Liver (tissue), 9 donors: ENCODE results near the gene GPS2. TPM values are rescaled to one million over a fixed set of nuclear protein-coding genes. Genes with fewer than 3 reads are reported as not detected.

Source experiments
- DNase-seq: peaks from one replicate; pipeline ENCODE4 v3.0.0-alpha.2; 2017; ENCODE audit warnings: low spot score
- H3K27ac ChIP-seq, 2 donors: one replicate each; pipeline ENCODE4 v1.7.0; 2013; ENCODE audit warnings: inconsistent platforms in 2 of 2, low read length in 2 of 2, control low read depth in 1 of 2, low read depth in 1 of 2, mild to moderate bottlenecking in 1 of 2
- H3K27me3 ChIP-seq, 4 donors: one replicate each; pipeline versions ENCODE4 v1.6.1 to v1.7.0; 2013; ENCODE audit warnings: low read length in 3 of 4, inconsistent platforms in 1 of 4, mild to moderate bottlenecking in 1 of 4, moderate library complexity in 1 of 4; ENCODE audit not compliant: control insufficient read depth in 4 of 4, insufficient read depth in 4 of 4
- H3K36me3 ChIP-seq, 4 donors: one replicate each; pipeline versions ENCODE4 v1.6.1 to v1.7.0; 2013; ENCODE audit warnings: low read length in 3 of 4, mild to moderate bottlenecking in 3 of 4, low read depth in 1 of 4, moderate library complexity in 1 of 4; ENCODE audit not compliant: control insufficient read depth in 4 of 4, insufficient read depth in 3 of 4
- H3K4me1 ChIP-seq, 4 donors: one replicate each; pipeline versions ENCODE4 v1.6.1 to v1.7.0; 2013; ENCODE audit warnings: low read length in 3 of 4, mild to moderate bottlenecking in 3 of 4, moderate library complexity in 1 of 4; ENCODE audit not compliant: control insufficient read depth in 4 of 4, insufficient read depth in 4 of 4
- H3K4me3 ChIP-seq, 3 donors: one replicate each; pipeline versions ENCODE4 v1.6.1 to v1.7.0; 2013; ENCODE audit warnings: low read length in 3 of 3, control low read depth in 1 of 3, low read depth in 1 of 3, mild to moderate bottlenecking in 1 of 3
- H3K9ac ChIP-seq, 2 donors: one replicate each; pipeline ENCODE4 v1.7.0; 2013; ENCODE audit warnings: low read length in 2 of 2, mild to moderate bottlenecking in 2 of 2, moderate library complexity in 2 of 2, control low read depth in 1 of 2, low read depth in 1 of 2
- H3K9me3 ChIP-seq, 4 donors: one replicate each; pipeline versions ENCODE4 v1.6.1 to v1.7.0; 2013; ENCODE audit warnings: low read length in 3 of 4; ENCODE audit not compliant: control insufficient read depth in 4 of 4
- EGR1 ChIP-seq, 2 donors: IDR thresholded peaks; 2 replicates each; pipeline ENCODE4 v1.6.1; 2016 to 2018; ENCODE audit warnings: antibody characterized with exemption in 2 of 2, low read depth in 2 of 2
- FOXA1 ChIP-seq: IDR thresholded peaks from 2 replicates; pipeline ENCODE4 v1.6.1; 2016; ENCODE audit warnings: antibody characterized with exemption
- FOXA2 ChIP-seq: IDR thresholded peaks from 2 replicates; pipeline ENCODE4 v1.6.1; 2016; ENCODE audit warnings: antibody characterized with exemption
- GABPA ChIP-seq, 2 donors: IDR thresholded peaks in 1 of 2; conservative IDR thresholded peaks in 1 of 2; 2 replicates each; pipeline ENCODE4 v1.6.1; 2016; ENCODE audit warnings: antibody characterized with exemption in 2 of 2, mild to moderate bottlenecking in 1 of 2, moderate library complexity in 1 of 2
- HNF4G ChIP-seq: IDR thresholded peaks from 2 replicates; pipeline ENCODE4 v1.6.1; 2016; ENCODE audit warnings: antibody characterized with exemption
- JUND ChIP-seq, 2 donors: IDR thresholded peaks; 2 replicates each; pipeline ENCODE4 v1.6.1; 2016; ENCODE audit warnings: antibody characterized with exemption in 2 of 2
- NR2F2 ChIP-seq: IDR thresholded peaks from 2 replicates; pipeline ENCODE4 v1.6.1; 2016; ENCODE audit warnings: antibody characterized with exemption
- RAD21 ChIP-seq, 2 donors: IDR thresholded peaks; 2 replicates each; pipeline ENCODE4 v1.6.1; 2016; ENCODE audit warnings: antibody characterized with exemption in 2 of 2, mild to moderate bottlenecking in 2 of 2
- RXRA ChIP-seq, 2 donors: IDR thresholded peaks; 2 replicates each; pipeline ENCODE4 v1.6.1; 2017 to 2018; ENCODE audit warnings: antibody characterized with exemption in 2 of 2, mild to moderate bottlenecking in 1 of 2
- SP1 ChIP-seq: IDR thresholded peaks from 2 replicates; pipeline ENCODE4 v1.6.1; 2018; ENCODE audit warnings: antibody characterized with exemption, mild to moderate bottlenecking
- TAF1 ChIP-seq: conservative IDR thresholded peaks from 2 replicates; pipeline ENCODE4 v1.6.1; 2016; ENCODE audit warnings: antibody characterized with exemption, mild to moderate bottlenecking
- YY1 ChIP-seq: IDR thresholded peaks from 2 replicates; pipeline ENCODE4 v1.6.1; 2016; ENCODE audit warnings: antibody characterized with exemption, mild to moderate bottlenecking
- ZBTB33 ChIP-seq: IDR thresholded peaks from 2 replicates; pipeline ENCODE4 v1.6.1; 2016; ENCODE audit warnings: antibody characterized with exemption
- WGBS: extraction: QIAGEN DNeasy Blood & Tissue Kit; methylation state at CpG from one replicate; pipeline ENCODE4 v1.1.7; 2013; 5-methylcytosine and 5-hydroxymethylcytosine counted together
- polyA plus RNA-seq, 2 donors: library from polyadenylated mRNA; stranded (reverse) in 1 of 2; unstranded in 1 of 2; fragments of 200-250 nt in 1 of 2; fragments of >200 nt in 1 of 2; fragmentation: Nextera tagmentation in 1 of 2; extraction: Ambion mirVana in 1 of 2; gene quantifications; one replicate each; pipeline versions ENCODE4 v1.2.1 to v1.2.3, GENCODE V29; 2013 to 2015
- total RNA-seq, 2 donors: library from RNA; depleted of rRNA; stranded (reverse); fragments of >200 nt; gene quantifications; one replicate each; pipeline ENCODE4 v1.2.3, GENCODE V29; 2014
- TF ChIP-seq, protein P1 (sequence below): IDR thresholded peaks from 2 replicates; pipeline ENCODE4 v1.6.1; 2016; ENCODE audit warnings: antibody characterized with exemption
- TF ChIP-seq, protein P2 (sequence below): IDR thresholded peaks from 2 replicates; pipeline ENCODE4 v1.6.1; 2016; ENCODE audit warnings: antibody characterized with exemption
- TF ChIP-seq, protein P3 (sequence below): IDR thresholded peaks from 2 replicates; pipeline ENCODE4 v1.6.1; 2016; ENCODE audit warnings: antibody characterized with exemption, mild to moderate bottlenecking
- donor health status: healthy.
- donor health status: healthy.
- donor health status: healthy.
- donor health status: healthy.
- donor health status: healthy.

GPS2 gene
- total and polyA plus RNA-seq, 4 donors = 20.8 to 43.1 (median 22.8) TPM

GRCh38 chr17:7284911-7285310 lies 30.2 kb downstream of the GPS2 start (continued):
- TF ChIP-seq, protein P1, sequence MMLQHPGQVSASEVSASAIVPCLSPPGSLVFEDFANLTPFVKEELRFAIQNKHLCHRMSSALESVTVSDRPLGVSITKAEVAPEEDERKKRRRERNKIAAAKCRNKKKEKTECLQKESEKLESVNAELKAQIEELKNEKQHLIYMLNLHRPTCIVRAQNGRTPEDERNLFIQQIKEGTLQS = no peak
- TF ChIP-seq, protein P2, sequence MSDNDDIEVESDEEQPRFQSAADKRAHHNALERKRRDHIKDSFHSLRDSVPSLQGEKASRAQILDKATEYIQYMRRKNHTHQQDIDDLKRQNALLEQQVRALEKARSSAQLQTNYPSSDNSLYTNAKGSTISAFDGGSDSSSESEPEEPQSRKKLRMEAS = no peak
- TF ChIP-seq FOXA2 (no peak), FOXA1 (no peak), YY1 (no peak), RXRA (IDR thresholded peaks at IDR 0.05) (no peak), NR2F2 (no peak), JUND (IDR thresholded peaks at IDR 0.05) (no peak), RAD21 (IDR thresholded peaks at IDR 0.05) (no peak), SP1 (no peak)

DNA sequence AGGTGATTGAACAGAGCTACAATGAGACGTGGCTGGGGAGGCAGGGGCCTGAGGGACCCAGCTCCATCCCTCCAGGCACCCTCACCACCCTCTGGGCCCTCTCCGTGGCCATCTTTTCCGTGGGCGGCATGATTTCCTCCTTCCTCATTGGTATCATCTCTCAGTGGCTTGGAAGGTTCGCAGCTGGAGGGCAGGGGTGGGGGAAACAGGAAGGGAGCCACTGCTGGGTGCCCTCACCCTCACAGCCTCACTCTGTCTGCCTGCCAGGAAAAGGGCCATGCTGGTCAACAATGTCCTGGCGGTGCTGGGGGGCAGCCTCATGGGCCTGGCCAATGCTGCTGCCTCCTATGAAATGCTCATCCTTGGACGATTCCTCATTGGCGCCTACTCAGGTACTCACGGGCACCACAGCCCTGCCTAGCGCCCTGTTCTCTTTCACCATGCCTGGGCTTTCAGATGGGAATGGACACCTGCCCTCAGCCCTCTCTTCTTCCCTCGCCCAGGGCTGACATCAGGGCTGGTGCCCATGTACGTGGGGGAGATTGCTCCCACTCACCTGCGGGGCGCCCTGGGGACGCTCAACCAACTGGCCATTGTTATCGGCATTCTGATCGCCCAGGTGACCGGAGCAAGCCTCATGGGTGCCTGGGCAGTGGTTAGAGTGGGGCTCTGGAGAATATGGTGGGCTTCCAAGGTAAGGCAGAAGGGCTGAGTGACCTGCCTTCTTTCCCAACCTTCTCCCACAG lies 31.5 kb downstream of the GPS2 start:
- no peaks in the 10 kb centered on the region for H3K27me3 ChIP-seq
- 90% methylated on average over 18 of the region's 18 CpGs for WGBS
- no peak for DNase-seq
- H3K27ac ChIP-seq = no peak overlapping the region
- H3K36me3 ChIP-seq = no peaks in the 10 kb centered on the region
- H3K9me3 ChIP-seq = no peaks in the 10 kb centered on the region
- H3K9ac ChIP-seq = no peak overlapping the region
- H3K4me1 ChIP-seq = peaks cover 9 to 19% (median 13%) of the 10 kb centered on the region in 4 donors
- TF ChIP-seq JUND (IDR thresholded peaks at IDR 0.05) (no peak), NR2F2 (no peak), SP1 (no peak), YY1 (no peak), TAF1 (no peak), GABPA (IDR thresholded peaks at IDR 0.05 in 1 of 2, conservative IDR thresholded peaks at IDR 0.05 in 1 of 2) (no peak), EGR1 (IDR thresholded peaks at IDR 0.05; ENCODE audit: low read depth in 2 of 2) (no peak), FOXA2 (no peak), FOXA1 (no peak), HNF4G (no peak), ZBTB33 (no peak), RXRA (IDR thresholded peaks at IDR 0.05) (no peak)
- TF ChIP-seq, protein P2 = no peak
- TF ChIP-seq, protein P3, sequence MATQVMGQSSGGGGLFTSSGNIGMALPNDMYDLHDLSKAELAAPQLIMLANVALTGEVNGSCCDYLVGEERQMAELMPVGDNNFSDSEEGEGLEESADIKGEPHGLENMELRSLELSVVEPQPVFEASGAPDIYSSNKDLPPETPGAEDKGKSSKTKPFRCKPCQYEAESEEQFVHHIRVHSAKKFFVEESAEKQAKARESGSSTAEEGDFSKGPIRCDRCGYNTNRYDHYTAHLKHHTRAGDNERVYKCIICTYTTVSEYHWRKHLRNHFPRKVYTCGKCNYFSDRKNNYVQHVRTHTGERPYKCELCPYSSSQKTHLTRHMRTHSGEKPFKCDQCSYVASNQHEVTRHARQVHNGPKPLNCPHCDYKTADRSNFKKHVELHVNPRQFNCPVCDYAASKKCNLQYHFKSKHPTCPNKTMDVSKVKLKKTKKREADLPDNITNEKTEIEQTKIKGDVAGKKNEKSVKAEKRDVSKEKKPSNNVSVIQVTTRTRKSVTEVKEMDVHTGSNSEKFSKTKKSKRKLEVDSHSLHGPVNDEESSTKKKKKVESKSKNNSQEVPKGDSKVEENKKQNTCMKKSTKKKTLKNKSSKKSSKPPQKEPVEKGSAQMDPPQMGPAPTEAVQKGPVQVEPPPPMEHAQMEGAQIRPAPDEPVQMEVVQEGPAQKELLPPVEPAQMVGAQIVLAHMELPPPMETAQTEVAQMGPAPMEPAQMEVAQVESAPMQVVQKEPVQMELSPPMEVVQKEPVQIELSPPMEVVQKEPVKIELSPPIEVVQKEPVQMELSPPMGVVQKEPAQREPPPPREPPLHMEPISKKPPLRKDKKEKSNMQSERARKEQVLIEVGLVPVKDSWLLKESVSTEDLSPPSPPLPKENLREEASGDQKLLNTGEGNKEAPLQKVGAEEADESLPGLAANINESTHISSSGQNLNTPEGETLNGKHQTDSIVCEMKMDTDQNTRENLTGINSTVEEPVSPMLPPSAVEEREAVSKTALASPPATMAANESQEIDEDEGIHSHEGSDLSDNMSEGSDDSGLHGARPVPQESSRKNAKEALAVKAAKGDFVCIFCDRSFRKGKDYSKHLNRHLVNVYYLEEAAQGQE = no peak
- H3K4me3 ChIP-seq = no peak overlapping the region
